ENCODE measurements around the gene WDR70. TPM values are rescaled to one million over a fixed set of nuclear protein-coding genes. Genes with fewer than 3 reads are reported as not detected.

WDR70 gene
- polyA plus RNA-seq, 1 donor: 31.4 TPM

Other genes with a start within 250 kb of the WDR70 start
- 17.8 TPM for gene CPLANE1, start 129.9 kb upstream of the WDR70 start, polyA plus RNA-seq (ENCODE audit: insufficient read length)
- gene NUP155, start 8.2 kb upstream of the WDR70 start, polyA plus RNA-seq (ENCODE audit: insufficient read length): 18.0 TPM

All from hindlimb muscle (tissue), 1 donor.